ENCODE results near the gene NEK11.

NEK11 gene

GRCh38 chr3:131236421-131236820 lies 209.7 kb downstream of the NEK11 start:
- Histone ChIP-seq H3F3A (ENCODE audit: insufficient read depth, low read length) (no peaks in the 10 kb centered on the region), H3K27ac (ENCODE audit: low read depth, low read length, poor library complexity, severe bottlenecking) (no peak overlapping the region), H3K9ac (ENCODE audit: low read length) (no peak overlapping the region), H4K20me1 (ENCODE audit: insufficient read depth, low read length) (no peaks in the 10 kb centered on the region), H3K4me1 (ENCODE audit: insufficient read depth, low read length, severe bottlenecking) (no peaks in the 10 kb centered on the region), H3K4me3 (ENCODE audit: low read depth, low read length, poor library complexity, severe bottlenecking) (no peak overlapping the region), H3K36me3 (ENCODE audit: insufficient read depth, low read length) (no peaks in the 10 kb centered on the region), H2AFZ (ENCODE audit: low read length) (no peak overlapping the region), H3K9me3 (ENCODE audit: low read length) (no peaks in the 10 kb centered on the region), H3K4me2 (ENCODE audit: low read length) (no peak overlapping the region), H3K79me2 (ENCODE audit: insufficient read depth, low read length) (no peaks in the 10 kb centered on the region), H3K9me2 (ENCODE audit: low read depth, low read length) (no peaks in the 10 kb centered on the region), H3K27me3 (ENCODE audit: insufficient read depth, low read length) (no peaks in the 10 kb centered on the region)
- TF ChIP-seq CTCF (IDR thresholded peaks at IDR 0.05; ENCODE audit: low read length) (no peak), EZH2 (IDR thresholded peaks at IDR 0.05; ENCODE audit: borderline replicate concordance, low read length) (no peak)

GRCh38 chr3:131238496-131238895 lies 211.8 kb downstream of the NEK11 start:
- TF ChIP-seq EZH2 (IDR thresholded peaks at IDR 0.05; ENCODE audit: borderline replicate concordance, low read length): no peak
- no peak for TF ChIP-seq CTCF (IDR thresholded peaks at IDR 0.05; ENCODE audit: low read length)

GRCh38 chr3:131239267-131239666 lies 212.6 kb downstream of the NEK11 start:
- H3K27me3 ChIP-seq (ENCODE audit: insufficient read depth, low read length): no peaks in the 10 kb centered on the region
- no peaks in the 10 kb centered on the region for H3K79me2 ChIP-seq (ENCODE audit: insufficient read depth, low read length)
- H3K9me2 ChIP-seq (ENCODE audit: low read depth, low read length): no peaks in the 10 kb centered on the region
- H2AFZ ChIP-seq (ENCODE audit: low read length): no peak overlapping the region
- no peaks in the 10 kb centered on the region for H4K20me1 ChIP-seq (ENCODE audit: insufficient read depth, low read length)
- no peaks in the 10 kb centered on the region for H3K9me3 ChIP-seq (ENCODE audit: low read length)
- no peaks in the 10 kb centered on the region for H3F3A ChIP-seq (ENCODE audit: insufficient read depth, low read length)
- H3K9ac ChIP-seq (ENCODE audit: low read length): no peak overlapping the region
- H3K27ac ChIP-seq (ENCODE audit: low read depth, low read length, poor library complexity, severe bottlenecking): no peak overlapping the region
- H3K4me1 ChIP-seq (ENCODE audit: insufficient read depth, low read length, severe bottlenecking): no peaks in the 10 kb centered on the region
- TF ChIP-seq EZH2 (IDR thresholded peaks at IDR 0.05; ENCODE audit: borderline replicate concordance, low read length) (no peak), CTCF (IDR thresholded peaks at IDR 0.05; ENCODE audit: low read length) (no peak)
- no peak overlapping the region for H3K4me3 ChIP-seq (ENCODE audit: low read depth, low read length, poor library complexity, severe bottlenecking)
- H3K4me2 ChIP-seq (ENCODE audit: low read length): no peak overlapping the region
- no peaks in the 10 kb centered on the region for H3K36me3 ChIP-seq (ENCODE audit: insufficient read depth, low read length)

More at GRCh38 chr3:131238496-131238895, 211.8 kb downstream of the NEK11 start:
- Histone ChIP-seq H3K4me2 (ENCODE audit: low read length) (no peak overlapping the region), H4K20me1 (ENCODE audit: insufficient read depth, low read length) (no peaks in the 10 kb centered on the region), H3K36me3 (ENCODE audit: insufficient read depth, low read length) (no peaks in the 10 kb centered on the region), H3K79me2 (ENCODE audit: insufficient read depth, low read length) (no peaks in the 10 kb centered on the region), H3K4me1 (ENCODE audit: insufficient read depth, low read length, severe bottlenecking) (no peaks in the 10 kb centered on the region), H3K9ac (ENCODE audit: low read length) (no peak overlapping the region), H3K9me2 (ENCODE audit: low read depth, low read length) (no peaks in the 10 kb centered on the region), H3K27me3 (ENCODE audit: insufficient read depth, low read length) (no peaks in the 10 kb centered on the region), H3K4me3 (ENCODE audit: low read depth, low read length, poor library complexity, severe bottlenecking) (no peak overlapping the region), H3F3A (ENCODE audit: insufficient read depth, low read length) (no peaks in the 10 kb centered on the region), H2AFZ (ENCODE audit: low read length) (no peak overlapping the region), H3K27ac (ENCODE audit: low read depth, low read length, poor library complexity, severe bottlenecking) (no peak overlapping the region), H3K9me3 (ENCODE audit: low read length) (no peaks in the 10 kb centered on the region)

All from OCI-LY1 (cell line).